ENCODE measurements around the gene DDX1. TPM values are rescaled to one million over a fixed set of nuclear protein-coding genes. Genes with fewer than 3 reads are reported as not detected.

The DDX1 gene
- total RNA-seq, 4 donors from 2014 or later, result 63.0 to 85.6 (median 75.2) TPM

DNA sequence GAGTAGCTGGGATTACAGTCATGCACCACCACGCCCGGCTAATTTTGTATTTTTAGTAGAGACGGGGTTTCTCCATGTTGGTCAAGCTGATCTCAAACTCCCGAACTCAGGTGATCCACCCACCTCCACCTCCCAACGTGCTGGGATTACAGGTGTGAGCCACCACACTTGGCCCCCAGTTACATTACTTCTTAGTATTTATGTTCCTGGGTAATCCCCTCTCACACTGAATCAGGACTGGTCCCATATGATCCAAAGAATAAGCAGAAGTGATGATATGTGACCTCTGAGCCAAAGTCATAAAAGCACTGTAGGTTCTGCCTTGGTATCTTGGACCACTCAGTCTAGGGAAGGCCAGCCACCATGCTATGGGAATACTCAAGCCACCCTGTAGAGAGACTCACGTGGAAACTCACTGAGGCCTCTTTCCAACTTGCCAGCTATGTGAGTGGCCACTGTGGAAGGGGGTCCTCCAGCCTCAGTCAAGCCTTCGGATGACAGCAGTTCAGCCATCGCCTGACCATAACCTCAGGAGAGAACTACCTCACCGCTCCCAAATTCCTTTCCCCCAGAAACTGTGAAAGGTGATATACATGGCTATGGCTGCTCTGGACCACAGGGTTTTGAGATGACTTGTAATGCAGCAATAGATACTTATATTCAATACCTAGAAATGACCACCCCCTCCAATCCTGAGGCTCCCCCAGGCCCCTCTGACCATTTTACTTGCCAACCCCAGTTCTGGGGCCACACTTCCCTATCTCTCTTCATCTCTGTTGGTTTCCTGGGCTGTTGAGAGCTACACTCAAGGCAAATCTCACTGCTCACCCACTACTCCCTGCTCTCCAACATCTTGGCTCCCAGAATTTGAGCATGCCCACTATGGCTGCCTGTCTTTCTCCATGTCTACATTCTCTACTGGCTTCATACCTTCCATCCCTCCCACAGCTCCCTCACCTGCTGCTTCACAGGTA, 80.5 kb downstream of the DDX1 start:
- peaks cover 25 to 35% of the 10 kb centered on the region in 2 donors for H3K4me1 ChIP-seq
- no peaks in the 10 kb centered on the region for H3K27me3 ChIP-seq
- no peak overlapping the region for H3K4me3 ChIP-seq (replicated peaks in 1 of 3)
- DNase-seq, result no peak
- H3K27ac ChIP-seq, result no peak overlapping the region
- TF ChIP-seq POLR2A (IDR thresholded peaks at IDR 0.05), result no peak
- TF ChIP-seq, protein P1, sequence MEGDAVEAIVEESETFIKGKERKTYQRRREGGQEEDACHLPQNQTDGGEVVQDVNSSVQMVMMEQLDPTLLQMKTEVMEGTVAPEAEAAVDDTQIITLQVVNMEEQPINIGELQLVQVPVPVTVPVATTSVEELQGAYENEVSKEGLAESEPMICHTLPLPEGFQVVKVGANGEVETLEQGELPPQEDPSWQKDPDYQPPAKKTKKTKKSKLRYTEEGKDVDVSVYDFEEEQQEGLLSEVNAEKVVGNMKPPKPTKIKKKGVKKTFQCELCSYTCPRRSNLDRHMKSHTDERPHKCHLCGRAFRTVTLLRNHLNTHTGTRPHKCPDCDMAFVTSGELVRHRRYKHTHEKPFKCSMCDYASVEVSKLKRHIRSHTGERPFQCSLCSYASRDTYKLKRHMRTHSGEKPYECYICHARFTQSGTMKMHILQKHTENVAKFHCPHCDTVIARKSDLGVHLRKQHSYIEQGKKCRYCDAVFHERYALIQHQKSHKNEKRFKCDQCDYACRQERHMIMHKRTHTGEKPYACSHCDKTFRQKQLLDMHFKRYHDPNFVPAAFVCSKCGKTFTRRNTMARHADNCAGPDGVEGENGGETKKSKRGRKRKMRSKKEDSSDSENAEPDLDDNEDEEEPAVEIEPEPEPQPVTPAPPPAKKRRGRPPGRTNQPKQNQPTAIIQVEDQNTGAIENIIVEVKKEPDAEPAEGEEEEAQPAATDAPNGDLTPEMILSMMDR (IDR thresholded peaks at IDR 0.05), result no peak
- WGBS, 2 donors, result 93 to 97% methylated on average over 9 of the region's 9 CpGs
- intact Hi-C loops (cut with DNase I), result no loop called here
- no peaks in the 10 kb centered on the region for H3K9me3 ChIP-seq
- H3K36me3 ChIP-seq, result no peaks in the 10 kb centered on the region

DNA sequence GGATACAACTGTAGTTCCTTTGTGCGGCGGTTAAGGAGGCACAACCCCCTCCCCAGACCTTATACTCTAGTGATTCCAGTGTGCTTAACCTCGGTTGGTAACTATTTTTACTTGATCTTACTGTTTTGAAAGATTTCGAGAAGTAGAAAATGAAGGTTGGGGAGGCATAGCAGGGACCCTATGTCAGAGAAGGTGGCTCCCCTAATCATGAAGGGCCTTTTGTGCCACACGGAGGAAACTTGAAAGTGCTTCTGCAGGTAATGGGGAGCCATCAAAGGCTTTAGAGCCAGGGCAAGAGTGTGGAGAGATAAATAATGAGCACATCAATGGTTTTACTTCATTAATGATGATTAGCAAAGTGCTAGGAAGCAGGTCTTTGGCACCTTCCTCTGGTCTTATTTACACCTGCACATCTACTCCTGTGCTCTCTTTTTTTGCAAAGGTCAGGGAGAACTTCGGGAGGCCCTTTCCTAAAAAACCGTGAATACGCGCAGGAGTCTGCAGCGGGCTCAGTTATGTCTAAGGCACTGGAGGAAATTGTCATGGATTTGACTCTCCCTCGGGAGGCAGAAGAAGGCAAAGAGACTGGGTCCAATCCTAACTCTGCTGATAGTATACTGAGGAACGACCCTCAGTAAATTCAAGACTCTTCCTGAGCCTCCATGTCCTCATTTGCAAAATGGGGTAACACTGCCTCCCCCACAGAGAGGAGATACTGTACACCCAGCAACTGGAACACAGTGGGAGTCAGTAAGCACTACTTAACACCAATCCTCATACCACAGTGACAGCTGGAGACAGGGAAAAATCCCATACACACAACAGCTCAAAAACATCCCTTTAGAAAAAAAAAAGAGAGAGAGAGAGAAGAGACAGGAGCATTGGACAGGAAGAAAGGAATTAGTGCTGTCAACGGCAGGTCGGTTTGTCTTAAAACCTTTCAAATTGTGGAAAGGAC, 81.6 kb downstream of the DDX1 start:
- DNase-seq, result no peak
- H3K27me3 ChIP-seq, result no peaks in the 10 kb centered on the region
- peaks cover 29 to 44% of the 10 kb centered on the region in 2 donors for H3K4me1 ChIP-seq
- peak overlapping the region; percentile 50 to 65 (median 57) for H3K27ac ChIP-seq
- no peak overlapping the region for H3K4me3 ChIP-seq (replicated peaks in 1 of 3)
- H3K36me3 ChIP-seq, result no peaks in the 10 kb centered on the region
- H3K9me3 ChIP-seq, result no peaks in the 10 kb centered on the region
- WGBS, 2 donors, result 67 to 74% methylated on average over 14 of the region's 14 CpGs
- TF ChIP-seq, protein P1 (IDR thresholded peaks at IDR 0.05), result no peak
- intact Hi-C loops (cut with DNase I), result no loop called here

DNA sequence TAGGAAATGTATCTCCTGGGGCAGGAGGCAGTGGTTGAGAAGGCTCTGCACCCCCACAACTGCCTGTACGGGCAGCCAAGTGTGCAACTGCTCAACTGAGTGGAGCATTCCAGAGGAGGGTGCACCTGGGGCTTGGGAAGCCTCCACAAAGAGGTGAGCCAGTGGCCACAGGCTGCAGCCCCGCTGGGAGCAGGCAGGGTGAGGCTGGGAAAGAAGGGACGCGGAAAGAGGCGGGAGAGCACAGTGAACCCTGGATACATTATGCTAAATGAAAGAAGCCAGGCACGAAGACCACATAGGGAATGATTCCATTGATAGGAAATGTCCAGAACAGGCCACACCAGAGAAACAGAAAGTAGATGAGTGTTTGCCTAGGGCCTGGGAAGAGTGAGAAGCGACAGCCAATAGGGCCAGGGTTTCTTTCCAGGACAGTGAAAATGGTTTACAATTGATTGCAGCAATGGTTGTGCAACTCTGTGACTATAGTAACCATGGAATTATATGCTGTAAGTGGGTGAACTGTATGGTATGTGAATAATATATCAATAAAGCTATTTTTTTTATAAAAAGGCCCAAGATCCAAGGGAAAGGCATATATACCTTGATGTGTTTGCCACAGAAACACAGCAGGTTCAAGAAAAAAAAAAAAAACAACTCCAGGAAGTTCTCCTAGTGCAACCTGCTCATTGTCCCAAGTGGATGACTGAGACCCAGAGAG, 82.4 kb downstream of the DDX1 start:
- intact Hi-C loops (cut with DNase I), result no loop called here
- peak in 1 of 2 donors; percentile 38 for TF ChIP-seq POLR2A (IDR thresholded peaks at IDR 0.05)
- TF ChIP-seq, protein P1 (IDR thresholded peaks at IDR 0.05), result peak in 4 of 6 experiments; percentile 15 to 68 (median 26)
- H3K27ac ChIP-seq, result peak overlapping the region; percentile 50 to 65 (median 57)
- H3K36me3 ChIP-seq, result no peaks in the 10 kb centered on the region
- DNase-seq, result peak; percentile 88 to 93
- no peaks in the 10 kb centered on the region for H3K27me3 ChIP-seq
- H3K4me1 ChIP-seq, result peaks cover 25 to 37% of the 10 kb centered on the region in 2 donors
- no peak overlapping the region for H3K4me3 ChIP-seq (replicated peaks in 1 of 3)
- no peaks in the 10 kb centered on the region for H3K9me3 ChIP-seq
- 34 to 43% methylated on average over 7 of the region's 7 CpGs for WGBS, 2 donors

DNA sequence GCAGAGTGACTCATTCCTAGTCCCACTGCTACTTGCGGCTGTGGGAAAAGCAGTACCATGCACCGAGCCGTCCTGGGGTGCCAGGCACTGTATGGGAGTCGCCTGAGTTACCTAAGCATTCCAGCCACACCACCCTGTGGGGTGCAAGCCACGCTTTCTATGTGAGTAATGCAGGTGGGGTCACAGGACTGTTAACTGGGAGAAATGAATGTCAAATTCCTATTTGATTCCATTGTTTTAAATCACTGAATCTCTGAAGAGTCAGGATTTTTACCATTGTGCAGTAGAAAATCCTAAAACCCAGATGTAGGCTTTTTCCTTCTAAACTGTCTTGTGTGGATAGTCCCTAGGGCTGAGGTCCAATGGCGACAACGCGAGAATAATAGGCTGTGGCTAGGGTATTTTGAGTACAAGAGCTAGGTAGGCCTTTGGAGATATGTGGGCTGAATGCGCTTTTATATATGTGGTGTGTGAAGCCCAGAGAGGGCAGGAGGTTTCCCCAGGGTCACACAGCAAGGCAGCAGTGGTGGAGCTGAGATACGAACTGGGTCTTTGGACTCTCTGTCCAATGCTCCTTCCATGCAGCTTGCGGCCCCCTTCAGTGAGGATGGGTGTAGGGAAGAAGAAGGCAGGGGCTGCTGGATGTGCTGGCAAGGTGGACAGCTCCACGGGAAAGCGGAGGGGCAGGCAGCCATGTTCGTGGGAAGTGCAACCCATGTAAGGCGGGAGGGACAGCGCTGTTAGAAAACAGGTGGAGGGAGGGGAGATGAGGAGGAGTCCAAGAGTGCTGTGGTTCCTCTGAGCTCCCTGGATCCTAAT, 83.2 kb downstream of the DDX1 start:
- 88 to 91% methylated on average over 16 of the region's 16 CpGs for WGBS, 2 donors
- Histone ChIP-seq H3K27me3 (no peaks in the 10 kb centered on the region), H3K27ac (peak overlapping the region; percentile 24 to 57 (median 50)), H3K4me1 (peaks cover 25 to 36% of the 10 kb centered on the region in 2 donors), H3K36me3 (no peaks in the 10 kb centered on the region), H3K4me3 (replicated peaks in 1 of 3) (no peak overlapping the region), H3K9me3 (no peaks in the 10 kb centered on the region)
- DNase-seq, result peak in 1 of 2 donors; percentile 30
- intact Hi-C loops (cut with DNase I), result no loop called here
- TF ChIP-seq, protein P1 (IDR thresholded peaks at IDR 0.05), result no peak
- TF ChIP-seq POLR2A (IDR thresholded peaks at IDR 0.05), result no peak
